ENCODE results near the gene MCEMP1. TPM values are rescaled to one million over a fixed set of nuclear protein-coding genes. Genes with fewer than 3 reads are reported as not detected.

The MCEMP1 gene
- total and polyA plus RNA-seq, 2 of the 13 experiments (the other 11 are each of a cell fraction or from before 2014, with no cell fraction given) = not detected

GRCh38 chr19:7636317-7636690 is 40.6 kb upstream of the MCEMP1 start:
- no peak for FAIRE-seq
- H3K4me3 ChIP-seq (replicated peaks in 1 of 3; ENCODE audit: insufficient read depth in 1 of 3, low read depth in 2 of 3, low read length in 3 of 3) = peak overlapping the region in 2 of 3 experiments; percentile 93 to 95; a peak in 3 of 6 replicates
- TF ChIP-seq FOXO4 (CRISPR knock-in tag; conservative IDR thresholded peaks at IDR 0.05) = 0 out of 2 replicates have a peak, but pooled peaks have one; percentile 68
- no peak for TF ChIP-seq KDM5B (CRISPR knock-in tag; IDR thresholded peaks at IDR 0.05; ENCODE audit: borderline replicate concordance)
- 0 out of 2 replicates have a peak, but pooled peaks have one; percentile 40 for TF ChIP-seq ZNF598 (CRISPR knock-in tag; IDR thresholded peaks at IDR 0.05; ENCODE audit: borderline replicate concordance)
- peak; percentile 18; the same call in 1 of the 2 replicates for TF ChIP-seq ZNF547 (CRISPR knock-in tag; IDR thresholded peaks at IDR 0.05)
- 0 out of 2 replicates have a peak, but pooled peaks have one; percentile 2 for TF ChIP-seq ZNF761 (CRISPR knock-in tag; conservative IDR thresholded peaks at IDR 0.05)
- TF ChIP-seq ATF7-NPFF (CRISPR knock-in tag; IDR thresholded peaks at IDR 0.05; ENCODE audit: low read depth) = peak; percentile 14; the same call in 1 of the 2 replicates
- TF ChIP-seq ZNF550 (CRISPR knock-in tag; IDR thresholded peaks at IDR 0.05; ENCODE audit: borderline replicate concordance) = no peak
- TF ChIP-seq CCAR2 (optimal IDR thresholded peaks at IDR 0.05; ENCODE audit: low read depth, low read length) = no peak
- TF ChIP-seq TP53 (CRISPR knock-in tag; conservative IDR thresholded peaks at IDR 0.05) = no peak
- 0 out of 2 replicates have a peak, but pooled peaks have one; percentile 5 for TF ChIP-seq ZNF616 (CRISPR knock-in tag; IDR thresholded peaks at IDR 0.05; ENCODE audit: low read depth)
- no peak for TF ChIP-seq ZNF432 (CRISPR knock-in tag; IDR thresholded peaks at IDR 0.05; ENCODE audit: borderline replicate concordance)
- no peak for TF ChIP-seq MLLT10 (CRISPR knock-in tag; IDR thresholded peaks at IDR 0.05)
- 0 out of 2 replicates have a peak, but pooled peaks have one; percentile 4 for TF ChIP-seq ZNF563 (CRISPR knock-in tag; IDR thresholded peaks at IDR 0.05)
- 0 out of 2 replicates have a peak, but pooled peaks have one; percentile 59 for TF ChIP-seq ZNF44 (CRISPR knock-in tag; IDR thresholded peaks at IDR 0.05)
- no peak for TF ChIP-seq ZNF740 (CRISPR knock-in tag; IDR thresholded peaks at IDR 0.05)
- H3K4me2 ChIP-seq (ENCODE audit: low read depth, low read length) = peak overlapping the region; percentile 60
- H3K9me3 ChIP-seq (ENCODE audit: low read length) = no peaks in the 10 kb centered on the region
- no peak for ATAC-seq
- H3K27ac ChIP-seq (ENCODE audit: extremely low read length, insufficient read depth, low read length) = no peak overlapping the region
- TSS peak; percentile 53 for BruUV-seq (replicated peaks)
- no peak overlapping the region for H2AFZ ChIP-seq (ENCODE audit: low read length)
- WGBS (ENCODE audit: low lambda C conversion rate) = 72% methylated on average over 16 of the region's 16 CpGs
- H4K20me1 ChIP-seq (ENCODE audit: insufficient read depth, low read length) = no peaks in the 10 kb centered on the region; the same call in 1 of the 2 replicates
- H3K27me3 ChIP-seq (ENCODE audit: control insufficient read depth in 1 of 2, insufficient read depth in 2 of 2, low read length in 2 of 2) = no peaks in the 10 kb centered on the region; a peak in 1 of 5 replicates
- CTCF ChIA-PET (ENCODE audit: low intra/inter-chr PET ratio, low total read pairs) = no interaction called here
- POLR2A ChIA-PET = interaction anchor here (1.0 kb wide), 1 partner anchor 41 kb away, joined by 5 read pairs; the partner anchor contains the start of gene CAMSAP3
- no peak for DNase-seq (ENCODE audit: low spot score)
- H3K79me2 ChIP-seq (ENCODE audit: insufficient read depth, low read length) = peaks cover 7% of the 10 kb centered on the region
- peaks cover 23% of the 10 kb centered on the region for H3K4me1 ChIP-seq (ENCODE audit: insufficient read depth, low read length)
- intact Hi-C loops (cut with micrococcal nuclease; ENCODE audit: unreplicated experiment) = no loop called here
- no peak overlapping the region for H3K9ac ChIP-seq (ENCODE audit: insufficient read depth, low read depth, low read length)
- in situ Hi-C loops (cut with HindIII; ENCODE audit: extremely low pct_ligation_motif_present, low pct_unique_long_range_greater_than_20kb) = no loop called here
- peaks cover 0 to 1% of the 10 kb centered on the region in 2 experiments; a peak in 2 of 5 replicates for H3K36me3 ChIP-seq (replicated peaks in 1 of 2; ENCODE audit: control insufficient read depth in 1 of 2, insufficient read depth in 2 of 2, low read length in 2 of 2)

Data from HepG2 (cell line).